ENCODE data around the gene CXCL3. TPM values are rescaled to one million over a fixed set of nuclear protein-coding genes. Genes with fewer than 3 reads are reported as not detected.

The CXCL3 gene
- total and polyA plus RNA-seq, 4 donors: 0.07 to 0.96 (median 0.63) TPM

DNA sequence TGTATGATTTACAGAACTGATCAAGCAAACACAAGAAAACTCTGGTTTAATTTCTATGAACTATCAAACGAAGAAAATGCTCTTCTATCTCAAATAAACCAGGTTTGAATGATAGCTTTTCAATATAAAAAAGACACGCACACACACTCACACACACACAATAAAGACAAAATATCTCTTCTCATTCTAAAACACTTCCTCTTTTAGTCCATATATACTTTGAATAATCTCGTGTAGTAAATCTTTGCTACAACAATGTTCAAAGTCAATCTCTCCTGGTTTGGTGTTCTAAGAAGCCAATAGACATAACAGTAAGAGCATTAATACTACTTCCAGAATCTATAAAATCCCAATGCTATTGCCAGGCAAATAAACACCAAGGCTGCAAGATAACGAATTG, 47.2 kb upstream of the CXCL3 start:
- 76% methylated on average over 4 of the region's 4 CpGs for WGBS
- no peak for DNase-seq (ENCODE audit: low spot score)
- Histone ChIP-seq H3K9ac (ENCODE audit: low read depth in 1 of 2, low read length in 2 of 2) (no peak overlapping the region), H3K4me3 (ENCODE audit: low read depth in 1 of 3, low read length in 3 of 3) (no peak overlapping the region), H3K36me3 (ENCODE audit: control insufficient read depth in 4 of 4, insufficient read depth in 3 of 4, low read depth in 1 of 4, low read length in 3 of 4) (no peaks in the 10 kb centered on the region), H3K27me3 (ENCODE audit: control insufficient read depth in 4 of 4, insufficient read depth in 4 of 4, low read length in 3 of 4) (no peaks in the 10 kb centered on the region), H3K4me1 (ENCODE audit: control insufficient read depth in 4 of 4, insufficient read depth in 4 of 4, low read length in 3 of 4) (no peaks in the 10 kb centered on the region), H3K9me3 (ENCODE audit: control insufficient read depth in 4 of 4, low read length in 3 of 4) (no peaks in the 10 kb centered on the region), H3K27ac (ENCODE audit: low read depth in 1 of 2, low read length in 2 of 2) (no peak overlapping the region)
- TF ChIP-seq FOXA1 (IDR thresholded peaks at IDR 0.05) (no peak), FOXA2 (IDR thresholded peaks at IDR 0.05) (no peak), GABPA (IDR thresholded peaks at IDR 0.05 in 1 of 2, conservative IDR thresholded peaks at IDR 0.05 in 1 of 2) (no peak), SP1 (IDR thresholded peaks at IDR 0.05) (no peak), RAD21 (IDR thresholded peaks at IDR 0.05) (no peak)
- TF ChIP-seq, protein P1, sequence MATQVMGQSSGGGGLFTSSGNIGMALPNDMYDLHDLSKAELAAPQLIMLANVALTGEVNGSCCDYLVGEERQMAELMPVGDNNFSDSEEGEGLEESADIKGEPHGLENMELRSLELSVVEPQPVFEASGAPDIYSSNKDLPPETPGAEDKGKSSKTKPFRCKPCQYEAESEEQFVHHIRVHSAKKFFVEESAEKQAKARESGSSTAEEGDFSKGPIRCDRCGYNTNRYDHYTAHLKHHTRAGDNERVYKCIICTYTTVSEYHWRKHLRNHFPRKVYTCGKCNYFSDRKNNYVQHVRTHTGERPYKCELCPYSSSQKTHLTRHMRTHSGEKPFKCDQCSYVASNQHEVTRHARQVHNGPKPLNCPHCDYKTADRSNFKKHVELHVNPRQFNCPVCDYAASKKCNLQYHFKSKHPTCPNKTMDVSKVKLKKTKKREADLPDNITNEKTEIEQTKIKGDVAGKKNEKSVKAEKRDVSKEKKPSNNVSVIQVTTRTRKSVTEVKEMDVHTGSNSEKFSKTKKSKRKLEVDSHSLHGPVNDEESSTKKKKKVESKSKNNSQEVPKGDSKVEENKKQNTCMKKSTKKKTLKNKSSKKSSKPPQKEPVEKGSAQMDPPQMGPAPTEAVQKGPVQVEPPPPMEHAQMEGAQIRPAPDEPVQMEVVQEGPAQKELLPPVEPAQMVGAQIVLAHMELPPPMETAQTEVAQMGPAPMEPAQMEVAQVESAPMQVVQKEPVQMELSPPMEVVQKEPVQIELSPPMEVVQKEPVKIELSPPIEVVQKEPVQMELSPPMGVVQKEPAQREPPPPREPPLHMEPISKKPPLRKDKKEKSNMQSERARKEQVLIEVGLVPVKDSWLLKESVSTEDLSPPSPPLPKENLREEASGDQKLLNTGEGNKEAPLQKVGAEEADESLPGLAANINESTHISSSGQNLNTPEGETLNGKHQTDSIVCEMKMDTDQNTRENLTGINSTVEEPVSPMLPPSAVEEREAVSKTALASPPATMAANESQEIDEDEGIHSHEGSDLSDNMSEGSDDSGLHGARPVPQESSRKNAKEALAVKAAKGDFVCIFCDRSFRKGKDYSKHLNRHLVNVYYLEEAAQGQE (IDR thresholded peaks at IDR 0.05): no peak
- TF ChIP-seq, protein P2, sequence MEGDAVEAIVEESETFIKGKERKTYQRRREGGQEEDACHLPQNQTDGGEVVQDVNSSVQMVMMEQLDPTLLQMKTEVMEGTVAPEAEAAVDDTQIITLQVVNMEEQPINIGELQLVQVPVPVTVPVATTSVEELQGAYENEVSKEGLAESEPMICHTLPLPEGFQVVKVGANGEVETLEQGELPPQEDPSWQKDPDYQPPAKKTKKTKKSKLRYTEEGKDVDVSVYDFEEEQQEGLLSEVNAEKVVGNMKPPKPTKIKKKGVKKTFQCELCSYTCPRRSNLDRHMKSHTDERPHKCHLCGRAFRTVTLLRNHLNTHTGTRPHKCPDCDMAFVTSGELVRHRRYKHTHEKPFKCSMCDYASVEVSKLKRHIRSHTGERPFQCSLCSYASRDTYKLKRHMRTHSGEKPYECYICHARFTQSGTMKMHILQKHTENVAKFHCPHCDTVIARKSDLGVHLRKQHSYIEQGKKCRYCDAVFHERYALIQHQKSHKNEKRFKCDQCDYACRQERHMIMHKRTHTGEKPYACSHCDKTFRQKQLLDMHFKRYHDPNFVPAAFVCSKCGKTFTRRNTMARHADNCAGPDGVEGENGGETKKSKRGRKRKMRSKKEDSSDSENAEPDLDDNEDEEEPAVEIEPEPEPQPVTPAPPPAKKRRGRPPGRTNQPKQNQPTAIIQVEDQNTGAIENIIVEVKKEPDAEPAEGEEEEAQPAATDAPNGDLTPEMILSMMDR (IDR thresholded peaks at IDR 0.05; ENCODE audit: low read depth, low read length, missing input control): no peak

DNA sequence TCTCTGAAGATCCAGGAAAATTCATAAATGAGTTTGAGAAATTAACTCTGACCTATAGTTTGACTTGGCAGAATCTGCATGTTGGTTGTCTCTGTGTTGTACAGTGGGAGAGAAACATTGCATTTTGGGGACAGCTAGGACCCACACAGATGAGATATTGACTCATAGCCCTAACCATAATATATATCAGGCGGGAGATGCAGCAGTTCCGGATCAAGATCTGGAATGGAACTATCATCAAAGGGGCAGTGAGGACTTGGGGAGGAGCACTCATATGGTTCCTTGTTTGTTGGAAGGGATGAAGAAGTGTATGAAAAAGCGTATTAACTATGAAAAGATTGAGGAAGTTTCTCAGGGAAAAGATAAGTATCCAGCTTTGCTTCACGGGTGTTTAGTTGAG, 46.5 kb upstream of the CXCL3 start:
- Histone ChIP-seq H3K27me3 (ENCODE audit: control insufficient read depth in 4 of 4, insufficient read depth in 4 of 4, low read length in 3 of 4) (no peaks in the 10 kb centered on the region), H3K9ac (ENCODE audit: low read depth in 1 of 2, low read length in 2 of 2) (no peak overlapping the region), H3K36me3 (ENCODE audit: control insufficient read depth in 4 of 4, insufficient read depth in 3 of 4, low read depth in 1 of 4, low read length in 3 of 4) (no peaks in the 10 kb centered on the region), H3K4me1 (ENCODE audit: control insufficient read depth in 4 of 4, insufficient read depth in 4 of 4, low read length in 3 of 4) (no peaks in the 10 kb centered on the region), H3K9me3 (ENCODE audit: control insufficient read depth in 4 of 4, low read length in 3 of 4) (no peaks in the 10 kb centered on the region), H3K27ac (ENCODE audit: low read depth in 1 of 2, low read length in 2 of 2) (no peak overlapping the region), H3K4me3 (ENCODE audit: low read depth in 1 of 3, low read length in 3 of 3) (no peak overlapping the region)
- no peak for DNase-seq (ENCODE audit: low spot score)
- 91% methylated on average over 4 of the region's 4 CpGs for WGBS
- TF ChIP-seq, protein P3, sequence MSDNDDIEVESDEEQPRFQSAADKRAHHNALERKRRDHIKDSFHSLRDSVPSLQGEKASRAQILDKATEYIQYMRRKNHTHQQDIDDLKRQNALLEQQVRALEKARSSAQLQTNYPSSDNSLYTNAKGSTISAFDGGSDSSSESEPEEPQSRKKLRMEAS (IDR thresholded peaks at IDR 0.05): no peak
- TF ChIP-seq EGR1 (IDR thresholded peaks at IDR 0.05; ENCODE audit: low read depth in 2 of 2) (no peak), RAD21 (IDR thresholded peaks at IDR 0.05) (no peak), GABPA (IDR thresholded peaks at IDR 0.05 in 1 of 2, conservative IDR thresholded peaks at IDR 0.05 in 1 of 2) (no peak), SP1 (IDR thresholded peaks at IDR 0.05) (no peak), JUND (IDR thresholded peaks at IDR 0.05) (no peak), FOXA1 (IDR thresholded peaks at IDR 0.05) (no peak), YY1 (IDR thresholded peaks at IDR 0.05) (no peak), FOXA2 (IDR thresholded peaks at IDR 0.05) (no peak), HNF4G (IDR thresholded peaks at IDR 0.05) (no peak)
- TF ChIP-seq, protein P1 (IDR thresholded peaks at IDR 0.05): no peak
- TF ChIP-seq, protein P4, sequence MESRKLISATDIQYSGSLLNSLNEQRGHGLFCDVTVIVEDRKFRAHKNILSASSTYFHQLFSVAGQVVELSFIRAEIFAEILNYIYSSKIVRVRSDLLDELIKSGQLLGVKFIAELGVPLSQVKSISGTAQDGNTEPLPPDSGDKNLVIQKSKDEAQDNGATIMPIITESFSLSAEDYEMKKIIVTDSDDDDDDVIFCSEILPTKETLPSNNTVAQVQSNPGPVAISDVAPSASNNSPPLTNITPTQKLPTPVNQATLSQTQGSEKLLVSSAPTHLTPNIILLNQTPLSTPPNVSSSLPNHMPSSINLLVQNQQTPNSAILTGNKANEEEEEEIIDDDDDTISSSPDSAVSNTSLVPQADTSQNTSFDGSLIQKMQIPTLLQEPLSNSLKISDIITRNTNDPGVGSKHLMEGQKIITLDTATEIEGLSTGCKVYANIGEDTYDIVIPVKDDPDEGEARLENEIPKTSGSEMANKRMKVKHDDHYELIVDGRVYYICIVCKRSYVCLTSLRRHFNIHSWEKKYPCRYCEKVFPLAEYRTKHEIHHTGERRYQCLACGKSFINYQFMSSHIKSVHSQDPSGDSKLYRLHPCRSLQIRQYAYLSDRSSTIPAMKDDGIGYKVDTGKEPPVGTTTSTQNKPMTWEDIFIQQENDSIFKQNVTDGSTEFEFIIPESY (IDR thresholded peaks at IDR 0.05): no peak

Measured in liver (tissue), 9 donors.